ENCODE data around the gene SHC3. TPM values are rescaled to one million over a fixed set of nuclear protein-coding genes. Genes with fewer than 3 reads are reported as not detected.

Gene SHC3
- total RNA-seq, 1 experiment from 2014 or later = 0.27 TPM

GRCh38 chr9:89113851-89114250 is 64.8 kb downstream of the SHC3 start:
- no peak for TF ChIP-seq YY1 (IDR thresholded peaks at IDR 0.05; ENCODE audit: extremely low read depth, insufficient replicate concordance, low read depth, low read length)
- no peak for TF ChIP-seq MAX (IDR thresholded peaks at IDR 0.05)
- no peak for TF ChIP-seq FOSL1 (IDR thresholded peaks at IDR 0.05; ENCODE audit: low read depth)
- TF ChIP-seq SIN3A (IDR thresholded peaks at IDR 0.05; ENCODE audit: low read depth) = no peak
- TF ChIP-seq SRF (IDR thresholded peaks at IDR 0.05; ENCODE audit: low read depth) = no peak
- no peak for TF ChIP-seq JUND (IDR thresholded peaks at IDR 0.05)
- no peak for TF ChIP-seq CEBPB (IDR thresholded peaks at IDR 0.05; ENCODE audit: low read depth)
- TF ChIP-seq EZH2 (IDR thresholded peaks at IDR 0.05) = no peak
- TF ChIP-seq TCF7L2 (IDR thresholded peaks at IDR 0.05; ENCODE audit: borderline replicate concordance, extremely low read depth, insufficient read depth, insufficient read length) = no peak
- TF ChIP-seq ZBTB33 (IDR thresholded peaks at IDR 0.05; ENCODE audit: extremely low read depth, insufficient replicate concordance, low read length) = no peak
- TF ChIP-seq POLR2AphosphoS5 (IDR thresholded peaks at IDR 0.05; ENCODE audit: low read depth, low read length) = no peak
- TF ChIP-seq SP1 (IDR thresholded peaks at IDR 0.05; ENCODE audit: low read depth) = no peak
- H3K27me3 ChIP-seq (ENCODE audit: insufficient read depth, low read length) = peaks cover 12% of the 10 kb centered on the region
- H3K4me3 ChIP-seq (replicated peaks in 1 of 2; ENCODE audit: low read depth in 1 of 2, low read length in 2 of 2) = no peak overlapping the region
- POLR2A ChIA-PET = no interaction called here
- no peak overlapping the region for H3K4me2 ChIP-seq (ENCODE audit: low read length)
- no peaks in the 10 kb centered on the region for H3K9me3 ChIP-seq (ENCODE audit: control insufficient read depth in 1 of 2, insufficient read depth in 1 of 2, low read depth in 1 of 2, low read length in 2 of 2)
- no peak overlapping the region for H2AFZ ChIP-seq (ENCODE audit: low read depth, low read length, poor library complexity, severe bottlenecking)
- BruUV-seq (replicated peaks) = no TSS peak
- no peak overlapping the region for H3K9ac ChIP-seq (ENCODE audit: low read length)
- no peak overlapping the region for H3K27ac ChIP-seq (ENCODE audit: low read depth, low read length)
- no peaks in the 10 kb centered on the region for H3K79me2 ChIP-seq (ENCODE audit: insufficient read depth, low read length)
- no peak for ATAC-seq
- RAD21 ChIA-PET (ENCODE audit: low non-redundant PET in 1 of 2, low total read pairs in 2 of 2, uncharacterized antibody in 2 of 2, unreplicated experiment in 2 of 2) = no interaction called here
- intact Hi-C loops (cut with micrococcal nuclease) = no loop called here
- H4K20me1 ChIP-seq (ENCODE audit: insufficient read depth) = no peaks in the 10 kb centered on the region
- no peaks in the 10 kb centered on the region for H3K36me3 ChIP-seq (ENCODE audit: control insufficient read depth in 1 of 2, insufficient read depth in 2 of 2, low read length in 2 of 2)
- no peaks in the 10 kb centered on the region for H3K4me1 ChIP-seq (ENCODE audit: control insufficient read depth in 1 of 2, insufficient read depth in 2 of 2, low read length in 2 of 2)
- DNase-seq (ENCODE audit: low read depth, low spot score) = no peak
- CTCF ChIA-PET = no interaction called here
- no peaks in the 10 kb centered on the region for H3K9me2 ChIP-seq (ENCODE audit: insufficient read depth)

Data from HCT116 (cell line).